GM19025 (cell line): ENCODE results near the gene PLCL1.

Experiments
- ATAC-seq: cut with Tn5 transposase; IDR thresholded peaks from one replicate; pipeline ENCODE4 v1.9.1; 2021; ENCODE audit warnings: mild to moderate bottlenecking, low read depth, moderate library complexity; ENCODE audit not compliant: unreplicated experiment

Gene PLCL1

GRCh38 chr2:197919487-197919886 lies 115.1 kb downstream of the PLCL1 start:
- no peak for ATAC-seq

- ATAC-seq: no peak
Measured at GRCh38 chr2:197920088-197920487, 115.7 kb downstream of the PLCL1 start.

GRCh38 chr2:197920592-197921201 lies 116.3 kb downstream of the PLCL1 start:
- no peak for ATAC-seq

- no peak for ATAC-seq
Measured at GRCh38 chr2:197924483-197924882, 120.1 kb downstream of the PLCL1 start.

- no peak for ATAC-seq
Measured at GRCh38 chr2:197925204-197925603, 120.8 kb downstream of the PLCL1 start.

- no peak for ATAC-seq
Measured at GRCh38 chr2:197925976-197926375, 121.6 kb downstream of the PLCL1 start.

GRCh38 chr2:197926673-197927072 lies 122.3 kb downstream of the PLCL1 start:
- ATAC-seq: no peak

GRCh38 chr2:197927994-197928393 lies 123.6 kb downstream of the PLCL1 start:
- ATAC-seq: no peak

GRCh38 chr2:197929008-197929885 lies 124.9 kb downstream of the PLCL1 start:
- ATAC-seq: no peak

- ATAC-seq: no peak
Measured at GRCh38 chr2:197929886-197930227, 125.5 kb downstream of the PLCL1 start.

- no peak for ATAC-seq
Measured at GRCh38 chr2:197930570-197931278, 126.3 kb downstream of the PLCL1 start.

- ATAC-seq: no peak
Measured at GRCh38 chr2:197931661-197932312, 127.4 kb downstream of the PLCL1 start.

GRCh38 chr2:197932374-197932773 lies 128.0 kb downstream of the PLCL1 start:
- ATAC-seq: no peak

- no peak for ATAC-seq
Measured at GRCh38 chr2:197934261-197934933, 130.0 kb downstream of the PLCL1 start.

- ATAC-seq: no peak
Measured at GRCh38 chr2:197934934-197935289, 130.5 kb downstream of the PLCL1 start.

GRCh38 chr2:197937814-197938213 lies 133.4 kb downstream of the PLCL1 start:
- no peak for ATAC-seq

GRCh38 chr2:197938555-197938954 lies 134.2 kb downstream of the PLCL1 start:
- ATAC-seq: no peak

- ATAC-seq: no peak
Measured at GRCh38 chr2:197939787-197940186, 135.4 kb downstream of the PLCL1 start.

GRCh38 chr2:197940382-197940781 lies 136.0 kb downstream of the PLCL1 start:
- ATAC-seq: no peak

- no peak for ATAC-seq
Measured at GRCh38 chr2:197941715-197942114, 137.3 kb downstream of the PLCL1 start.
